NCI-H1417 treated with DMSO at 0.1 percent for 48 hours (cell line): ENCODE measurements around the gene FREM3.

Experiments
- DNase-seq: peaks from one replicate; lab custom pipeline; 2025; lab: John Stamatoyannopoulos, UW

The FREM3 gene

GRCh38 chr4:143667461-143667860 lies 33.0 kb downstream of the FREM3 start:
- no peak for DNase-seq

- no peak for DNase-seq
Observed at GRCh38 chr4:143658336-143658735, 42.1 kb downstream of the FREM3 start.

GRCh38 chr4:143654571-143654970 lies 45.9 kb downstream of the FREM3 start:
- no peak for DNase-seq

- no peak for DNase-seq
Observed at GRCh38 chr4:143653031-143653430, 47.4 kb downstream of the FREM3 start.

- DNase-seq: no peak
Observed at GRCh38 chr4:143643399-143643798, 57.1 kb downstream of the FREM3 start.

GRCh38 chr4:143642611-143643010 lies 57.9 kb downstream of the FREM3 start:
- DNase-seq: no peak

GRCh38 chr4:143641361-143641760 lies 59.1 kb downstream of the FREM3 start:
- DNase-seq: no peak

GRCh38 chr4:143634763-143635162 lies 65.7 kb downstream of the FREM3 start:
- no peak for DNase-seq

GRCh38 chr4:143633833-143634232 lies 66.6 kb downstream of the FREM3 start:
- DNase-seq: no peak

- DNase-seq: no peak
Observed at GRCh38 chr4:143626134-143626911, 74.2 kb downstream of the FREM3 start.

GRCh38 chr4:143625632-143626031 lies 74.8 kb downstream of the FREM3 start:
- DNase-seq: peak; percentile 57

GRCh38 chr4:143623896-143624295 lies 76.6 kb downstream of the FREM3 start:
- no peak for DNase-seq

- no peak for DNase-seq
Observed at GRCh38 chr4:143618811-143619210, 81.7 kb downstream of the FREM3 start.

- no peak for DNase-seq
Observed at GRCh38 chr4:143617994-143618679, 82.3 kb downstream of the FREM3 start.

- no peak for DNase-seq
Observed at GRCh38 chr4:143616771-143617170, 83.7 kb downstream of the FREM3 start.

- no peak for DNase-seq
Observed at GRCh38 chr4:143609492-143609891, 91.0 kb downstream of the FREM3 start.

GRCh38 chr4:143606480-143606879 lies 94.0 kb downstream of the FREM3 start:
- DNase-seq: no peak

- no peak for DNase-seq
Observed at GRCh38 chr4:143599827-143600226, 100.6 kb downstream of the FREM3 start.

GRCh38 chr4:143598816-143599215 lies 101.7 kb downstream of the FREM3 start:
- no peak for DNase-seq

GRCh38 chr4:143597276-143597675 lies 103.2 kb downstream of the FREM3 start:
- no peak for DNase-seq

GRCh38 chr4:143587703-143588102 lies 112.8 kb downstream of the FREM3 start:
- DNase-seq: no peak

- DNase-seq: no peak
Observed at GRCh38 chr4:143586080-143586479, 114.4 kb downstream of the FREM3 start.

GRCh38 chr4:143585548-143585947 lies 114.9 kb downstream of the FREM3 start:
- no peak for DNase-seq
